Subcutaneous abdominal adipose tissue (tissue), 5 donors: ENCODE data around the gene CA7.
"Not testable (repeated sequence)": the region's sequence is repeated elsewhere in the genome, so short reads cannot be mapped to it uniquely, and the experiment has no call there.

Experiments
- H3K27ac ChIP-seq: one replicate; pipeline ENCODE4 v1.7.0; 2013; ENCODE audit warnings: low read depth, mild to moderate bottlenecking, inconsistent platforms, low read length, moderate library complexity
- H3K27me3 ChIP-seq, 5 donors: one replicate each; pipeline ENCODE4 v1.7.0; 2013; ENCODE audit warnings: low read length in 5 of 5, inconsistent platforms in 1 of 5; ENCODE audit not compliant: control insufficient read depth in 5 of 5, insufficient read depth in 4 of 5
- H3K36me3 ChIP-seq, 5 donors: one replicate each; pipeline ENCODE4 v1.7.0; 2013; ENCODE audit warnings: low read length in 5 of 5; ENCODE audit not compliant: control insufficient read depth in 5 of 5, insufficient read depth in 5 of 5
- H3K4me1 ChIP-seq, 5 donors: one replicate each; pipeline ENCODE4 v1.7.0; 2013; ENCODE audit warnings: low read length in 5 of 5, mild to moderate bottlenecking in 3 of 5, moderate library complexity in 1 of 5; ENCODE audit not compliant: control insufficient read depth in 5 of 5, insufficient read depth in 5 of 5
- H3K4me3 ChIP-seq, 5 donors: one replicate each; pipeline ENCODE4 v1.7.0; 2013; ENCODE audit warnings: low read length in 5 of 5, low read depth in 1 of 5
- H3K9ac ChIP-seq, 5 donors: one replicate each; pipeline ENCODE4 v1.7.0; 2013; ENCODE audit warnings: low read length in 5 of 5, mild to moderate bottlenecking in 4 of 5, moderate library complexity in 3 of 5
- H3K9me3 ChIP-seq, 5 donors: one replicate each; pipeline ENCODE4 v1.7.0; 2013; ENCODE audit warnings: low read length in 5 of 5; ENCODE audit not compliant: control insufficient read depth in 5 of 5
- donor health status: healthy.
- donor health status: healthy.
- donor health status: healthy.
- donor health status: healthy.
- donor health status: healthy.

Gene CA7

DNA sequence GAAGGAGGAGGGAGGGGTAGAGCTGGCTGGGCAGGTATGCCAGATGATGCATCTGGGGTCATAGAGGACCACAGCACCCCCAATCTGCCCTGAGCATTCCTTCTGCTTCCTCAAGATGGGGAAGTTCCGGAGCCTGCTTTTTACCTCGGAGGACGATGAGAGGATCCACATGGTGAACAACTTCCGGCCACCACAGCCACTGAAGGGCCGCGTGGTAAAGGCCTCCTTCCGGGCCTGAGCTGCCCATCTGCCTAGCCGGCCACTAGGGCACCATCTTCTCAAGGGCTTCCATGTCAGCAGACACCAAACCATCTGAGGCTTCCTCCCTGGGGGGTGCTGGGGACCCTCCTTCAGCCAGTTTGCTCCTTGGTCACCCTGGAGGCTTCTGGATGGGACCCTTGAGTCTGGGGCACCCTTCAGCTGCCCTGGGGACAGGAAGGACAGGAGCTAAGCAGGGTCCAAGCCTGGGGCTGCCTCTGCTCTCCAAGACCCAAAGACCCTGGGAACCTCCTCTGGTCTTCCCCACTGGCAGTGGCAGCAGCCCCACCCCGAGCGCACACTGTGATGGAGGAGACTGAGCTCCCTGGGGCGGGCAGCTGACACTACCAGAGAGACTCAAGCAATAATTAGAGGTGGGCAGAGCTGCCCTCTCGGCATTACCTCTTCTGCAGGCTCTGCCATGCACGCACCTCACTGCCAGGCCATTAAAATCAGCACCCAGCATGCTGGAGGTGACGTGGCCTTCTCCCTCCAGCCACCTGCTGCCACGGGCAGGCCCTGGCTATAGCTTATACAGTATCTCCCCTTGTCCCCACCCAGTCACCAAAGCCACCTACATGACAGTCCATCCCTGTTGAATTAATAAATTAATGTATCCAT, 9.3 kb downstream of the CA7 start:
- Histone ChIP-seq H3K4me3 (no peak overlapping the region), H3K4me1 (no peaks in the 10 kb centered on the region), H3K9me3 (no peaks in the 10 kb centered on the region), H3K36me3 (no peaks in the 10 kb centered on the region), H3K27me3 (peaks cover 0 to 3% (median 3%) of the 10 kb centered on the region in 5 donors), H3K27ac (no peak overlapping the region), H3K9ac (no peak overlapping the region)

DNA sequence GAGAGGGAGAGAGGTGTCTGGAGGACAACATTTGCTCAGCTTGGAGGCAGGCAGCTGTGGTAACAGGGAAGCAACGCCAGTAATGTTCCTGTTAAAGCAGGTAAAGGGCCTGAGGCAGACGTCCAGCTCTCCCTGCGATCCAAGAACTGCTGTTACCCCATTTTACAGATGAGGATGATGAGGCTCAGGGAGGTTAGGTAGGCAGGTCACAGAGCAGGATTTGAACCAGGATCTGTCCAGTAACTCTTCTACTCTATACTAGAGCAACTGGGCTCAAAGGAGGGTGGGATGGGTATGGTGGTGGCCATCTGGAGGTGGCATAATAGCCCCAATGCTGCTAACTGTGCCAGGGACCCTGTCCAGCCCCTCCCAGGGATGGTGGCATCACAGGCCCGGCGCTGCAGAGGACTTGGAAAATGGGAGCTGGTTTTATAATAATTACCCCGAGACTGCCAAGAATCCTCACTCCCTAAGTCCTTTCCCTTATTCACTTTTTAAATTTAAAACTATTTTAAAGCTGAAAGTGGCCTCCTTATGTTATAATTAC, 12.0 kb downstream of the CA7 start:
- no peaks in the 10 kb centered on the region for H3K4me1 ChIP-seq
- no peak overlapping the region for H3K4me3 ChIP-seq
- no peak overlapping the region for H3K27ac ChIP-seq
- no peaks in the 10 kb centered on the region for H3K36me3 ChIP-seq
- H3K9me3 ChIP-seq, result no peaks in the 10 kb centered on the region
- no peaks in the 10 kb centered on the region for H3K27me3 ChIP-seq
- H3K9ac ChIP-seq, result no peak overlapping the region

DNA sequence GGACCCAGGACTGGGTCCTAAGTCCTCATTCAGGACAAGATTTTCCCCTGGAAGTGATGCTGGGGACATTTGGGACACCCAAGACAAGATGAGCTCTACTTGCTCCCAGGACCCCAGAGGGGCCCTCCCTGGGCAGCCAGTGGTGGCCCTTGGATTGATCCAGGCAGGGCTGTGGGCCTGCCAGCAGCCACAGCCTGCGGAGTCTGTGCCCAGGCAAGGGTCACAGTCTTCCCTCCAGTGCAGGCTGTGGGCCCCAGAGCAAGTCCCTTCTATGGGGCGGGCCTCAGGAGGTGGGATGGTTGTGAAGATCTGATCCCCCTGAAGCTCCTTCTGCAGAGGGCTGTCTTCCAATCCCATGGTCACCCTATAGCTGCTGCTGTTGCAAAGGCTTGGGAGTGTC, 12.6 kb downstream of the CA7 start:
- H3K4me3 ChIP-seq, result no peak overlapping the region
- H3K27me3 ChIP-seq, result no peaks in the 10 kb centered on the region
- H3K4me1 ChIP-seq, result no peaks in the 10 kb centered on the region
- no peak overlapping the region for H3K9ac ChIP-seq
- no peak overlapping the region for H3K27ac ChIP-seq
- no peaks in the 10 kb centered on the region for H3K36me3 ChIP-seq
- no peaks in the 10 kb centered on the region for H3K9me3 ChIP-seq

DNA sequence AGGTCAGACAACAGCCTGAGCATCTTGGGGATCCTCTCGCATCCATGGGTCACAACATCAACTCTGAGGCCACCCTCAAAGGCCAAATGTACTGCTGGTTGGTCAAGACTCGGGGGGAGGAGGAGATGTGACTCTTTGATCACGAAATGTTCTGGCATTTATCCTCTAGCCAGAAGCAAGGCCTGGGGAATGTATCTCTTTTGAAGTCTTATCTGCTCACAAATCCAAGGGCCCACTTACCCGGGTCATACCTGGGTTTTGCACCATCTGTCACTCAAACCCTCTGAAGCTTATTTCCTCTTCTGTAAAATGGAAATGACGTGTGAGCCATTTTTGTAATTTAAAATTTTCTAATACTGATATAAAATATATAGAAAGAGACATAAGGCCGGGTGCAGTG, 13.2 kb downstream of the CA7 start:
- Histone ChIP-seq H3K9me3 (no peaks in the 10 kb centered on the region), H3K27ac (no peak overlapping the region), H3K9ac (no peak overlapping the region), H3K27me3 (no peaks in the 10 kb centered on the region), H3K4me3 (no peak overlapping the region), H3K36me3 (no peaks in the 10 kb centered on the region), H3K4me1 (no peaks in the 10 kb centered on the region)

DNA sequence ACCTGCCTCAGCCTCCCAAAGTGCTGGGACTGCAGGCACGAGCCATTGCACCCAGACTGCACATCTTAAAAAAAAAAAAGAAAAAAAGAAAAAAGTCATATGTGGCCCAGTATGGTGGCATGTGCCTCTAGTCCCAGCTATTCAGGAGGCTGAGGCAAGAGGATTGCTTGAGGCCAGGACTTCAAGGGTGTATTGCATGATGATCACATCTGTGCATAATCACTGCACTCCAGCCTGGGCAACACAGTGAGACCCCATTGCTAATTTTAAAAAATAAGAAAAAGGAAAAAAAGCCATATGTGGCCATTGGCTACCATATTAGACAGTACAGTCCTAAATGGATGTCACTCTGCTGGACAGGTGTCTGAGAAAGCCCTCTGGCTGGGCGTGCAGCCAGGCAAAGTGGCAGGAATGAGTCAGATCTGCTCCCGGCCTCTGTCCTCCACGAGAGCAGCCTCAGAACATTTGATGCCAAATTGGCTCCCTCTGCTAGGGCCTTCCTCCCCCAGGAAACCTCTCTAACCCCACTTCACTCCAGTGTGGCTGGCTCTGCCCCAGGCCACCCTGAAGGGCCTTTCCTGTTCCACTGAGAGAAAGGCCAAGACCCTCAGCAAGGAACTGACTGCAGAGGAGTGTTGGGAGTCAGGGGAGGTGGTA, 14.7 kb downstream of the CA7 start:
- Histone ChIP-seq H3K27ac (no peak overlapping the region), H3K4me1 (no peaks in the 10 kb centered on the region), H3K9me3 (no peaks in the 10 kb centered on the region), H3K27me3 (no peaks in the 10 kb centered on the region), H3K4me3 (no peak overlapping the region), H3K36me3 (no peaks in the 10 kb centered on the region), H3K9ac (no peak overlapping the region)

DNA sequence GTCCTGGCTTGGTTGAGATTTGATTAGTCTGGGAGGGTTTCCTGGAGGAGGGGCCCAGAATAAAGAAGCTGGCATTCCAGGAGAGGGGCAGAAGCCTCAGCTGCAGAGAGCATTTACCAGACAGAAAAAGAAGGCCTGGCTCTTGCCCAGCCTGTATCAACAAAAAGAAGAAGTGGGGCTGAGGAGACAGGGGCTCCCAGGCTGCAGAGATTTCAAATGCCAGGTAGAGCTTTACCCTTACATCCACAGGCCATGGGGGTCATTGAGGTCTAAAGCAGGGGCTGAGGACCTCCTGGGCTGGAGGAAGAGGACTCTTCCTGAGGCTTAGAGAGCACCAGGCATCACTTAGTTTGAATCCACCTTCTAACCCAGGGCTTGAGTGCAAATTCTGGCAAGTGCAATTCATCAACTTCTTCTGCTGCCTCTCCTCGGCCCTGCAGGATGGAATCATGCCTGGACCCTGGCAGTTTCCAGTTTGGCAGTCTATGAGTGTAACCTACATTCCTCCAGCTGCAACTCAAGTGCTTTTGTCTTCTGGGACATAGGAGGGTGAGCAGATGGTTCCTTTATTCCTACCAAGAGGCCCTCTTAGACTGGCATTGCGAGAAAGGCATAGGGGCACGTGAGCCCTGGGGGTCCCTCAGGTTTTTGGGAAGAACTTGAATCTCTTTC, 15.3 kb downstream of the CA7 start:
- H3K27ac ChIP-seq, result no peak overlapping the region
- H3K9me3 ChIP-seq, result no peaks in the 10 kb centered on the region
- H3K4me3 ChIP-seq, result no peak overlapping the region
- no peak overlapping the region for H3K9ac ChIP-seq
- H3K27me3 ChIP-seq, result no peaks in the 10 kb centered on the region
- no peaks in the 10 kb centered on the region for H3K36me3 ChIP-seq
- H3K4me1 ChIP-seq, result no peaks in the 10 kb centered on the region

DNA sequence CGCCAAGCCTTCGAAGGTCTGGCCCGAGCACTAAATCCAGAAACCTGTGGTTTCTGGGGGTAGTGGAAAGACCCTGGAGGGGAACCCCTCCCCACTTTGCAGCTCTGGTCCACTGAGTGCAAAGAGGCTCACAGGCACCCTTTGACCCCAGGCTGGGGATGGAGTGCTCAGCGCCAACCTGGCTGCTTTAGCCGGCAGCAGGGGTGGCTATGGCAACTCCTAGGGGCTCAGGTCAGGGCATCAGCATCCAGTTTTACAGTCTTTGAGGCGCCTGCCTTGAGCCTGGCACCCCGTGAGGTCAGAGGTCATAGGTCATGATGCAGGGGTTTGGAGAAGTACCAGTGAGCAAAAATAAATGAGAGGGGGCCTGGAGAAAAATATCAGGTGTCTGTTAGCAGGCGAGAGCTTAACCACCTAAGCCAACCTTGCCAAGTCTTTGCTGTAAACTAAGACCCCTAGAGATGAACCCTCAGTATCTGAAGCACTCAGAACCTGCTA, 17.9 kb downstream of the CA7 start:
- no peaks in the 10 kb centered on the region for H3K4me1 ChIP-seq
- no peaks in the 10 kb centered on the region for H3K27me3 ChIP-seq
- H3K9ac ChIP-seq, result no peak overlapping the region
- no peaks in the 10 kb centered on the region for H3K36me3 ChIP-seq
- no peaks in the 10 kb centered on the region for H3K9me3 ChIP-seq
- H3K27ac ChIP-seq, result no peak overlapping the region
- no peak overlapping the region for H3K4me3 ChIP-seq

DNA sequence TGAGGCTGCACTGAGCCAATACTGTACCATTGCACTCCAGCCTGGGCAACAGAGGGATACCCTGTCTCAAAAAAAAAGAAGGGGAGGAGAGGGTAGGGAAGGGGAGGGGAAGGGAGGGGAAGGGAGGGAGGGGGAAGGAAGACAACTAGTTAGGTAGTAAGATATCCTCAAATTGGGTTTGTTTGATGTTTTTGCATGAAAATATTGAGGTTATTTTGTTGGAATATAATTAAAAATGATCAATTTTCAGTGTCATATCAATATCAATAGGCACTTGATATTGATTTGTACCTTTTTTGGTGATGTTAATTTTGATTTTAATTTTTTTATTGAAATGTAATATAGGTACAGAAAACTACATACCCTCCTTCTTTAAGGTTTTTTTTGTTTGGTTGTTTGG, 19.5 kb downstream of the CA7 start:
- Histone ChIP-seq H3K9ac (no peak overlapping the region), H3K27ac (no peak overlapping the region), H3K4me1 (no peaks in the 10 kb centered on the region), H3K27me3 (no peaks in the 10 kb centered on the region), H3K36me3 (no peaks in the 10 kb centered on the region), H3K9me3 (no peaks in the 10 kb centered on the region), H3K4me3 (no peak overlapping the region)

DNA sequence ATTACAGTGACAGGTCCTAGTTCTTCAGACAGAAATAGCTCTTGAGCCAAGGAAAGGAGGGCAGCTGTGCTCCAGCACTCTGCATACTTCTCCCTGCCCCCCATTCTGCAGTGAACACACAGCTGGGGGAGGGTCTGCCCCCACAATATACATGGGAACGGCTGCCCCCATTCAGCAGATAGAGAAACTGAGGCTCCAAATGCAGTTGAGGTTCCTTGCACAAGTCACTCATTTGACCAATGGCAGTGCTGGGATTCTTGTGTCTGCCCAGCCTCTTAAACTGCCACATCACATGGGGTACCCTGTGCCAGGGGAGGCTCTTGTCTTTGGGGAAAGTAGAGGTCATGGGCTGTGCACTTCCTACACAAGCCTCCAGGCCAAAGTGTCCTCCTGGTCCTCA, 25.2 kb downstream of the CA7 start:
- H3K36me3 ChIP-seq, result no peaks in the 10 kb centered on the region
- no peak overlapping the region for H3K27ac ChIP-seq
- H3K9me3 ChIP-seq, result no peaks in the 10 kb centered on the region
- no peak overlapping the region for H3K9ac ChIP-seq
- no peaks in the 10 kb centered on the region for H3K27me3 ChIP-seq
- H3K4me1 ChIP-seq, result peaks cover 0 to 16% (median 13%) of the 10 kb centered on the region in 5 donors
- no peak overlapping the region for H3K4me3 ChIP-seq

DNA sequence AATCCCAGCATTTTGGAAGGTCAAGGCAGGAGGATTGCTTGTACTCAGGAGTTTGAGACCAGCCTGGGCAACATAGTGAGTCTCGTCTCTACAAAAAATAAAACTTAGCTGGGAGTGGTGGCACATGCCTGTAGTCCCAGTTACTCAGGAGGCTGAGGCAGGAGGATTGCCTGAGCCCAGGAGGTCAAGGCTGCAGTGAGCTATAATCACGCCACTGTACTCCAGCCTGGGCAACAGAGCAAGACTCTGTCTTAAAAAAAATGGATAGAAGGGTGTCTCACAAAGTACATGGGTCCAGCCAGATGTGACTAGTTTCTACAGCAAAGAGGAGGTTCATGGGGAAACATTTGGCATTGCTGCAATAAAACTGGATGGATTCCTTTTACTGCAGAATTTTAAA, 27.1 kb downstream of the CA7 start:
- peaks cover 0 to 18% (median 16%) of the 10 kb centered on the region in 5 donors for H3K4me1 ChIP-seq
- not testable (repeated sequence) for H3K9me3 ChIP-seq, H3K36me3 ChIP-seq, H3K27ac ChIP-seq, H3K4me3 ChIP-seq, H3K9ac ChIP-seq, H3K27me3 ChIP-seq
